ENCODE data around the gene CTNNA3. TPM values are rescaled to one million over a fixed set of nuclear protein-coding genes. Genes with fewer than 3 reads are reported as not detected.

The CTNNA3 gene
- total and polyA plus RNA-seq, 2 of the 4 experiments (the other 2 are of a cell fraction), result 0.19 to 0.90 TPM

GRCh38 chr10:65910209-65910608 is 1785.8 kb downstream of the CTNNA3 start:
- WGBS, 2 experiments (ENCODE audit: extremely low coverage in 2 of 2, insufficient read length in 1 of 2), result no CpG with 5 or more reads among the region's 4 CpGs
- no peak for ATAC-seq (ENCODE audit: low read depth)

More at GRCh38 chr10:65910209-65910608, 1785.8 kb downstream of the CTNNA3 start:
- Histone ChIP-seq H3K4ac (ENCODE audit: low read depth, low read length) (no peak overlapping the region), H3K9me1 (ENCODE audit: insufficient read depth, low read length) (no peaks in the 10 kb centered on the region), H3K27ac (ENCODE audit: insufficient read depth, low read length) (no peak overlapping the region), H3K56ac (ENCODE audit: extremely low read depth, insufficient read depth, low read length) (no peak overlapping the region), H3K9ac (ENCODE audit: low read depth, low read length) (no peak overlapping the region), H2AK9ac (replicated peaks; ENCODE audit: low read depth, low read length, poor library complexity) (no peak overlapping the region), H3K4me3 (ENCODE audit: insufficient read depth, low read depth, low read length) (no peak overlapping the region), H3K14ac (replicated peaks; ENCODE audit: low read depth, low read length) (no peak overlapping the region), H3K18ac (ENCODE audit: low read depth, low read length) (no peak overlapping the region), H3K36me3 (ENCODE audit: control insufficient read depth, insufficient read depth, low read length) (no peaks in the 10 kb centered on the region), H3K4me2 (ENCODE audit: low read depth, low read length) (no peak overlapping the region), H4K8ac (ENCODE audit: low read depth in 2 of 2, low read length in 2 of 2) (no peak overlapping the region), H3K79me1 (ENCODE audit: low read depth in 1 of 2, low read length in 2 of 2) (no peaks in the 10 kb centered on the region), H3K4me1 (ENCODE audit: control insufficient read depth, insufficient read depth, low read length) (no peaks in the 10 kb centered on the region), H3K9me3 (ENCODE audit: control insufficient read depth, insufficient read depth, low read length) (peaks cover 9% of the 10 kb centered on the region), H2BK20ac (ENCODE audit: low read depth, low read length) (no peak overlapping the region), H2AK5ac (ENCODE audit: low read depth, low read length) (no peak overlapping the region), H2BK15ac (ENCODE audit: low read depth, low read length) (no peak overlapping the region), H3K23ac (ENCODE audit: low read depth, low read length) (no peak overlapping the region), H3K27me3 (ENCODE audit: control insufficient read depth, insufficient read depth, low read length) (no peaks in the 10 kb centered on the region), H4K20me1 (ENCODE audit: insufficient read depth, low read length) (no peaks in the 10 kb centered on the region), H4K5ac (ENCODE audit: low read depth, low read length) (no peak overlapping the region), H4K91ac (ENCODE audit: insufficient read depth, low read depth, low read length) (no peak overlapping the region), H2BK5ac (ENCODE audit: low read depth, low read length, poor library complexity, severe bottlenecking) (no peak overlapping the region), H2BK120ac (ENCODE audit: low read depth, low read length) (no peak overlapping the region), H2AFZ (replicated peaks; ENCODE audit: low read length, poor library complexity) (no peak overlapping the region)
- POLR2A ChIA-PET (ENCODE audit: unreplicated experiment), result no interaction called here
- DNase-seq, result no peak
- BruUV-seq (replicated peaks), result no TSS peak
- CTCF ChIA-PET, result no interaction called here
- dilution Hi-C loops (cut with HindIII; ENCODE audit: low sequenced_read_pairs, unreplicated experiment) (no loop called here), intact Hi-C loops (cut with micrococcal nuclease) (no loop called here), in situ Hi-C loops (cut with MboI; ENCODE audit: low sequenced_read_pairs) (no loop called here)
- TF ChIP-seq NFE2L2 (IDR thresholded peaks at IDR 0.05; ENCODE audit: low read depth, low read length) (no peak), SMC3 (IDR thresholded peaks at IDR 0.05; ENCODE audit: low read depth, low read length) (no peak), CEBPB (IDR thresholded peaks at IDR 0.05; ENCODE audit: low read depth, low read length) (no peak), MAFK (IDR thresholded peaks at IDR 0.05; ENCODE audit: low read depth, low read length) (no peak), RAD21 (IDR thresholded peaks at IDR 0.05; ENCODE audit: low read length) (no peak), RCOR1 (IDR thresholded peaks at IDR 0.05; ENCODE audit: insufficient replicate concordance, low read length) (no peak), FOS (IDR thresholded peaks at IDR 0.05; ENCODE audit: low read depth, low read length) (no peak), CHD1 (IDR thresholded peaks at IDR 0.05; ENCODE audit: low read depth, low read length) (no peak), MXI1 (IDR thresholded peaks at IDR 0.05; ENCODE audit: borderline replicate concordance, low read depth, low read length) (no peak), POLR2A (IDR thresholded peaks at IDR 0.05; ENCODE audit: low read depth, low read length) (no peak), RFX5 (IDR thresholded peaks at IDR 0.05; ENCODE audit: low read depth, low read length) (no peak), MAZ (IDR thresholded peaks at IDR 0.05; ENCODE audit: borderline replicate concordance, low read depth, low read length) (no peak), BHLHE40 (IDR thresholded peaks at IDR 0.05; ENCODE audit: low read depth, low read length) (no peak)
- TF ChIP-seq, protein P1, sequence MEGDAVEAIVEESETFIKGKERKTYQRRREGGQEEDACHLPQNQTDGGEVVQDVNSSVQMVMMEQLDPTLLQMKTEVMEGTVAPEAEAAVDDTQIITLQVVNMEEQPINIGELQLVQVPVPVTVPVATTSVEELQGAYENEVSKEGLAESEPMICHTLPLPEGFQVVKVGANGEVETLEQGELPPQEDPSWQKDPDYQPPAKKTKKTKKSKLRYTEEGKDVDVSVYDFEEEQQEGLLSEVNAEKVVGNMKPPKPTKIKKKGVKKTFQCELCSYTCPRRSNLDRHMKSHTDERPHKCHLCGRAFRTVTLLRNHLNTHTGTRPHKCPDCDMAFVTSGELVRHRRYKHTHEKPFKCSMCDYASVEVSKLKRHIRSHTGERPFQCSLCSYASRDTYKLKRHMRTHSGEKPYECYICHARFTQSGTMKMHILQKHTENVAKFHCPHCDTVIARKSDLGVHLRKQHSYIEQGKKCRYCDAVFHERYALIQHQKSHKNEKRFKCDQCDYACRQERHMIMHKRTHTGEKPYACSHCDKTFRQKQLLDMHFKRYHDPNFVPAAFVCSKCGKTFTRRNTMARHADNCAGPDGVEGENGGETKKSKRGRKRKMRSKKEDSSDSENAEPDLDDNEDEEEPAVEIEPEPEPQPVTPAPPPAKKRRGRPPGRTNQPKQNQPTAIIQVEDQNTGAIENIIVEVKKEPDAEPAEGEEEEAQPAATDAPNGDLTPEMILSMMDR (conservative IDR thresholded peaks at IDR 0.05; ENCODE audit: low read depth, low read length), result no peak
- TF ChIP-seq, protein P2, sequence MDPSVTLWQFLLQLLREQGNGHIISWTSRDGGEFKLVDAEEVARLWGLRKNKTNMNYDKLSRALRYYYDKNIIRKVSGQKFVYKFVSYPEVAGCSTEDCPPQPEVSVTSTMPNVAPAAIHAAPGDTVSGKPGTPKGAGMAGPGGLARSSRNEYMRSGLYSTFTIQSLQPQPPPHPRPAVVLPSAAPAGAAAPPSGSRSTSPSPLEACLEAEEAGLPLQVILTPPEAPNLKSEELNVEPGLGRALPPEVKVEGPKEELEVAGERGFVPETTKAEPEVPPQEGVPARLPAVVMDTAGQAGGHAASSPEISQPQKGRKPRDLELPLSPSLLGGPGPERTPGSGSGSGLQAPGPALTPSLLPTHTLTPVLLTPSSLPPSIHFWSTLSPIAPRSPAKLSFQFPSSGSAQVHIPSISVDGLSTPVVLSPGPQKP (IDR thresholded peaks at IDR 0.05; ENCODE audit: borderline replicate concordance, low read depth, low read length), result no peak
- TF ChIP-seq, protein P3, sequence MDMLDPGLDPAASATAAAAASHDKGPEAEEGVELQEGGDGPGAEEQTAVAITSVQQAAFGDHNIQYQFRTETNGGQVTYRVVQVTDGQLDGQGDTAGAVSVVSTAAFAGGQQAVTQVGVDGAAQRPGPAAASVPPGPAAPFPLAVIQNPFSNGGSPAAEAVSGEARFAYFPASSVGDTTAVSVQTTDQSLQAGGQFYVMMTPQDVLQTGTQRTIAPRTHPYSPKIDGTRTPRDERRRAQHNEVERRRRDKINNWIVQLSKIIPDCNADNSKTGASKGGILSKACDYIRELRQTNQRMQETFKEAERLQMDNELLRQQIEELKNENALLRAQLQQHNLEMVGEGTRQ (IDR thresholded peaks at IDR 0.05; ENCODE audit: low read depth, low read length), result no peak
